Measurements from ENCODE around the gene MPZL3. TPM values are rescaled to one million over a fixed set of nuclear protein-coding genes. Genes with fewer than 3 reads are reported as not detected.

Gene MPZL3
- total and polyA plus RNA-seq, 7 donors = 0.16 to 6.2 (median 0.55) TPM

DNA sequence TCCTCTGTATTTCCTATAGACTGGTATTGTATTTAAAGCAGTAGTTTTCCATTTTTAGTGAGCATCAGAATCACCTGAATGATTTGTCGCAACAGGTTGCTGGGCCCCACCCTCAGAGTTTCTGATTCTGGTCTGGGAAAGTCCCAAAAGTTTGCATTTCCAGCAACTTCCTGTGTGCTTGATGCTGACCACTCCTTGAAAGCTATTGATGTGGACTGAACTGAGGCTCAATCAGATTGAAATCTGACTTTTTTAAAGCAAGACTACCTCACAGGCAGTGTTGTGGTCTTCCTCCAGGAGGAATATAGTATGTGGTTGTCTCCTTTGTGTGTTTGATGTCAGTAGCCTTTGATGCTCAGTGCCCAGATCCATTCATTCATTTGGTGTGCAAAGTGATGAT is 29.1 kb upstream of the MPZL3 start:
- H3K9me3 ChIP-seq = no peaks in the 10 kb centered on the region
- no peaks in the 10 kb centered on the region for H3K36me3 ChIP-seq
- no peak overlapping the region for H3K27ac ChIP-seq
- TF ChIP-seq POLR2AphosphoS5 (IDR thresholded peaks at IDR 0.05) (no peak), POLR2A (IDR thresholded peaks at IDR 0.05) (no peak), EP300 (IDR thresholded peaks at IDR 0.05) (no peak)
- TF ChIP-seq, protein P1, sequence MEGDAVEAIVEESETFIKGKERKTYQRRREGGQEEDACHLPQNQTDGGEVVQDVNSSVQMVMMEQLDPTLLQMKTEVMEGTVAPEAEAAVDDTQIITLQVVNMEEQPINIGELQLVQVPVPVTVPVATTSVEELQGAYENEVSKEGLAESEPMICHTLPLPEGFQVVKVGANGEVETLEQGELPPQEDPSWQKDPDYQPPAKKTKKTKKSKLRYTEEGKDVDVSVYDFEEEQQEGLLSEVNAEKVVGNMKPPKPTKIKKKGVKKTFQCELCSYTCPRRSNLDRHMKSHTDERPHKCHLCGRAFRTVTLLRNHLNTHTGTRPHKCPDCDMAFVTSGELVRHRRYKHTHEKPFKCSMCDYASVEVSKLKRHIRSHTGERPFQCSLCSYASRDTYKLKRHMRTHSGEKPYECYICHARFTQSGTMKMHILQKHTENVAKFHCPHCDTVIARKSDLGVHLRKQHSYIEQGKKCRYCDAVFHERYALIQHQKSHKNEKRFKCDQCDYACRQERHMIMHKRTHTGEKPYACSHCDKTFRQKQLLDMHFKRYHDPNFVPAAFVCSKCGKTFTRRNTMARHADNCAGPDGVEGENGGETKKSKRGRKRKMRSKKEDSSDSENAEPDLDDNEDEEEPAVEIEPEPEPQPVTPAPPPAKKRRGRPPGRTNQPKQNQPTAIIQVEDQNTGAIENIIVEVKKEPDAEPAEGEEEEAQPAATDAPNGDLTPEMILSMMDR (IDR thresholded peaks at IDR 0.05) = no peak
- H3K27me3 ChIP-seq = peaks cover 0 to 5% (median 0%) of the 10 kb centered on the region in 3 donors
- 53 to 61% methylated on average over 1 of the region's 1 CpG for WGBS, 2 donors
- H3K4me1 ChIP-seq = no peaks in the 10 kb centered on the region
- no peak overlapping the region for H3K4me3 ChIP-seq
- intact Hi-C loops (cut with DNase I) = no loop called here
- no peak for DNase-seq

DNA sequence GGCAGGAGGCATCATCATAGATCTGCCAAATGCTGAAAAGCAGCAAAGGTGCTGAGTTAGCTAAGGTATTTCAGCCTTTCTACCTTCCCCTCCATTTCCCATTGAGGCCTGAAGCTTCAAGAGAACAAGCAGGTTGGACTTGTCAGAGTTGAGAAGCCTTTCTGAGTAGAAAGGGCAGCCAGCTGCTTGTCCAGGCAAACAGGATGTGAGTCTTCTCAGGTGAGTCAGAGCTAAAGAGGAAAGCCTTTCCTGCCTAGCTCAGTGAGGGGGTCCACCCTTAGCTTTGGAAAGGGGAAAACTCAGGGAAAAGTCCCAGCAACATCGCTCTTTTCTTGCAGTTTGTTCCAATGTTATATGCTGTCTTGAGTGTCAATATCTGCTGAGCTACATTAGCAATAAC is 25.1 kb upstream of the MPZL3 start:
- Histone ChIP-seq H3K36me3 (no peaks in the 10 kb centered on the region), H3K4me3 (no peak overlapping the region), H3K4me1 (no peaks in the 10 kb centered on the region), H3K27ac (peak overlapping the region in 1 of 4 donors; percentile 38), H3K27me3 (peaks cover 0 to 23% (median 7%) of the 10 kb centered on the region in 3 donors), H3K9me3 (no peaks in the 10 kb centered on the region)
- no peak for DNase-seq
- intact Hi-C loops (cut with DNase I) = no loop called here
- TF ChIP-seq POLR2A (IDR thresholded peaks at IDR 0.05) = no peak
- no peak for TF ChIP-seq EP300 (IDR thresholded peaks at IDR 0.05)
- no peak for TF ChIP-seq POLR2AphosphoS5 (IDR thresholded peaks at IDR 0.05)
- TF ChIP-seq, protein P1 (IDR thresholded peaks at IDR 0.05) = no peak
- 95 to 97% methylated on average over 1 of the region's 1 CpG for WGBS, 2 donors

DNA sequence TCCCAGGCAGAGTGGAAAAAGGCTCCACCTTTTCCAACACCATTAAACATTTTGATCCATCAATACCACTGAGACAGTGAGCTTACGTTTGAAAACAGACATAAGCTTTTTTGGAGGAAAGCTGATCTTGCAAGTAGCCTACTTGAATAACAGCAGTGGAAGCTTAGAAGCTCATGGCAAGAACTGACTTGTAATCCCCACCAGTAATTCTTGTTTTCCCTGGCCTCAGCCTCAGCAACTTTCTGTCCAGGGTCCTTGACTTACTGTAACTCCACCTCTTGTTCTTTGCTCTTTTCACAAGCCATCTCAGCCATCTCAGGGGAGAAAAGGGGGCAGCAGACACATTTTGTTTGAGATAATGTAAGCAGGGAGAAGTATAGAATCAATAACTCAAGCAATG is 24.3 kb upstream of the MPZL3 start:
- 80 to 90% methylated on average over 1 of the region's 1 CpG for WGBS, 2 donors
- TF ChIP-seq POLR2AphosphoS5 (IDR thresholded peaks at IDR 0.05) = no peak
- no peak for TF ChIP-seq EP300 (IDR thresholded peaks at IDR 0.05)
- no peak for TF ChIP-seq POLR2A (IDR thresholded peaks at IDR 0.05)
- TF ChIP-seq, protein P1 (IDR thresholded peaks at IDR 0.05) = no peak
- Histone ChIP-seq H3K4me3 (no peak overlapping the region), H3K27me3 (peaks cover 0 to 27% (median 7%) of the 10 kb centered on the region in 3 donors), H3K9me3 (no peaks in the 10 kb centered on the region), H3K27ac (peak overlapping the region in 1 of 4 donors; percentile 3), H3K36me3 (no peaks in the 10 kb centered on the region), H3K4me1 (no peaks in the 10 kb centered on the region)
- intact Hi-C loops (cut with DNase I) = no loop called here
- no peak for DNase-seq

DNA sequence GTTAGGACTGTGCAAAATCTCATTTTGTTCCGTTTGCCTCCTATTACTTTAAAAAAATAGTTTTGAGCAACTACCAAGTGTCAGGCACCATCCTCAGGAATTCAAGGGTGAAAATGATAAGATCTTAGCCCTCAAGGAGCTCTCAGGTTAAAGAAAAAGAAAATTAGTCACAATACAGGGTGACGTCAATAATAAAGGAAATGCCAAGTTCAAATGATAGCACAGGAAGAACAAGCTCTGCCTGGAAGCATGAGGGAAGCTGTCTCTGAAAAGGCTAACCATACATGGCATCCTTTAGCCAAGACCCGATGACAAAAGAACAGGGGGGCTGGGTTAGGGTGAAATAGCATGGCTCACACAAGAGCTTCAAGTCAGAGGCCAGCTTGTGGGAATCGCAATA is 23.0 kb upstream of the MPZL3 start:
- H3K36me3 ChIP-seq = no peaks in the 10 kb centered on the region
- no peak overlapping the region for H3K4me3 ChIP-seq
- H3K9me3 ChIP-seq = no peaks in the 10 kb centered on the region
- DNase-seq = no peak
- H3K4me1 ChIP-seq = no peaks in the 10 kb centered on the region
- WGBS, 2 donors = 62 to 81% methylated on average over 4 of the region's 4 CpGs
- TF ChIP-seq, protein P1 (IDR thresholded peaks at IDR 0.05) = no peak
- peak in 1 of 4 donors; percentile 13 for TF ChIP-seq POLR2AphosphoS5 (IDR thresholded peaks at IDR 0.05)
- H3K27me3 ChIP-seq = peaks cover 0 to 27% (median 7%) of the 10 kb centered on the region in 3 donors
- intact Hi-C loops (cut with DNase I) = no loop called here
- H3K27ac ChIP-seq = peak overlapping the region in 1 of 4 donors; percentile 55

DNA sequence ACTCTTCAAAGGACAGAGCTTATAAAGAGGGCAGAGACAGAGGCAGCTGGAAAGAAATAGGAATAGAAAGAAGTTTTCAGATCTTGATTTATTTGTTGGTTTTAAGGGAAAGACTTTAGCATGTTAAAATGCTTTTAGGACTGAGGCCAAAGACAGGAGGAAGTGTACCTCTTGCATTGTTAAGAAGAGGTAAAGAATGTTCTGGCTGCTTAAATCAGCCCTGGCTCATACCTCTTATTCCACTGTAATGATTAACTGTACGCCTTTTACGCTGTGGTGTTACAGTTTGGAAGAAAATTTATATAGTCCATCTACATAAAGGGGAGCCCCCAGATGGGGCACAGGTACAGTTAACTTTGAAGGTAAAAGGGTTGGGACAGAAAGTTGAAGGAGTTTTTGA is 22.0 kb upstream of the MPZL3 start:
- Histone ChIP-seq H3K4me3 (no peak overlapping the region), H3K36me3 (no peaks in the 10 kb centered on the region), H3K27me3 (peaks cover 0 to 26% (median 7%) of the 10 kb centered on the region in 3 donors), H3K4me1 (no peaks in the 10 kb centered on the region), H3K9me3 (no peaks in the 10 kb centered on the region), H3K27ac (peak overlapping the region in 1 of 4 donors; percentile 14)
- 19 to 67% methylated on average over 2 of the region's 2 CpGs for WGBS, 2 donors
- no peak for TF ChIP-seq POLR2A (IDR thresholded peaks at IDR 0.05)
- no peak for TF ChIP-seq POLR2AphosphoS5 (IDR thresholded peaks at IDR 0.05)
- TF ChIP-seq EP300 (IDR thresholded peaks at IDR 0.05) = no peak
- TF ChIP-seq, protein P1 (IDR thresholded peaks at IDR 0.05) = no peak
- intact Hi-C loops (cut with DNase I) = no loop called here
- no peak for DNase-seq
